Stimulated activated CD4-positive, alpha-beta T cell treated with anti-CD3 and anti-CD28 coated beads, TNF-alpha, amount 100 ng/mL, for 1 hour (primary cell): ENCODE measurements around the gene SLC66A2.
"Not testable (repeated sequence)": the region's sequence is repeated elsewhere in the genome, so short reads cannot be mapped to it uniquely, and the experiment has no call there.

Experiments
- DNase-seq, 3 donors: peaks; one replicate each; pipeline ENCODE4 v3.0.0-alpha.2; 2020; ENCODE audit warnings: low read depth in 3 of 3, low spot score in 1 of 3

SLC66A2 gene

GRCh38 chr18:79951545-79952455 lies at the start of gene SLC66A2:
TSS of gene SLC66A2 (minus strand) at chr18:79951653. CDS start at chr18:79950926, 727 bp downstream.
- peak; percentile 80 to 98 (median 90) for DNase-seq

- DNase-seq, result no peak
These were observed 49.4 kb upstream of the SLC66A2 start for GRCh38 chr18:80000877-80001276.

GRCh38 chr18:79999701-80000100 lies 48.2 kb upstream of the SLC66A2 start:
- DNase-seq, result not testable (repeated sequence)

GRCh38 chr18:79991494-79991893 lies 40.0 kb upstream of the SLC66A2 start:
- DNase-seq, result no peak

GRCh38 chr18:79989195-79989497 lies 37.7 kb upstream of the SLC66A2 start:
- no peak for DNase-seq

GRCh38 chr18:79988451-79989194 lies 37.2 kb upstream of the SLC66A2 start, which contains the start of gene TXNL4A:
TSS of gene TXNL4A (minus strand) at chr18:79988563. CDS start at chr18:79988392, 171 bp downstream.
- peak; percentile 43 to 74 (median 72) for DNase-seq

- DNase-seq, result peak in 2 of 3 donors; percentile 23 to 31
These were observed 36.6 kb upstream of the SLC66A2 start for GRCh38 chr18:79988071-79988450.

- DNase-seq, result no peak
These were observed 36.1 kb upstream of the SLC66A2 start for GRCh38 chr18:79987566-79987965.

- no peak for DNase-seq
These were observed 35.3 kb upstream of the SLC66A2 start for GRCh38 chr18:79986726-79987125.

- no peak for DNase-seq
These were observed 33.7 kb upstream of the SLC66A2 start for GRCh38 chr18:79985172-79985571.

GRCh38 chr18:79983793-79984192 lies 32.3 kb upstream of the SLC66A2 start:
- DNase-seq, result no peak

GRCh38 chr18:79983253-79983652 lies 31.8 kb upstream of the SLC66A2 start:
- no peak for DNase-seq

- DNase-seq, result no peak
These were observed 31.3 kb upstream of the SLC66A2 start for GRCh38 chr18:79982736-79983135.

- DNase-seq, result no peak
These were observed 29.1 kb upstream of the SLC66A2 start for GRCh38 chr18:79980585-79980984.

GRCh38 chr18:79979843-79980242 lies 28.4 kb upstream of the SLC66A2 start:
- no peak for DNase-seq

GRCh38 chr18:79975985-79976680 lies 24.7 kb upstream of the SLC66A2 start:
- DNase-seq, result no peak

GRCh38 chr18:79975043-79975442 lies 23.6 kb upstream of the SLC66A2 start:
- no peak for DNase-seq

GRCh38 chr18:79974025-79974654 lies 22.7 kb upstream of the SLC66A2 start:
- no peak for DNase-seq

- DNase-seq, result no peak
These were observed 22.1 kb upstream of the SLC66A2 start for GRCh38 chr18:79973517-79973916.

- DNase-seq, result no peak
These were observed 21.3 kb upstream of the SLC66A2 start for GRCh38 chr18:79972720-79973119.

GRCh38 chr18:79971986-79972385 lies 20.5 kb upstream of the SLC66A2 start:
- no peak for DNase-seq
